Frontal cortex (tissue), 4 donors: Measurements from ENCODE around the gene MSX1. TPM values are rescaled to one million over a fixed set of nuclear protein-coding genes. Genes with fewer than 3 reads are reported as not detected.

ENCODE experiments used
- DNase-seq, 2 donors: peaks; one replicate each; pipeline ENCODE4 v3.0.0; 2012; ENCODE audit warnings: low spot score in 2 of 2
- FAIRE-seq: peaks from 2 replicates; lab custom pipeline; 2012; peaks lifted over from hg19 to GRCh38; lab: Jason Lieb, UNC
- total RNA-seq: library from RNA; depleted of rRNA; stranded (reverse); fragments of >200 nt; gene quantifications from one replicate; pipeline ENCODE4 v1.2.3, GENCODE V29; 2014
- donor health status: control.
- donor health status: control.
- donor health status: control.

MSX1 gene
- total RNA-seq, 1 donor from 2014 or later, result 2.9 TPM

DNA sequence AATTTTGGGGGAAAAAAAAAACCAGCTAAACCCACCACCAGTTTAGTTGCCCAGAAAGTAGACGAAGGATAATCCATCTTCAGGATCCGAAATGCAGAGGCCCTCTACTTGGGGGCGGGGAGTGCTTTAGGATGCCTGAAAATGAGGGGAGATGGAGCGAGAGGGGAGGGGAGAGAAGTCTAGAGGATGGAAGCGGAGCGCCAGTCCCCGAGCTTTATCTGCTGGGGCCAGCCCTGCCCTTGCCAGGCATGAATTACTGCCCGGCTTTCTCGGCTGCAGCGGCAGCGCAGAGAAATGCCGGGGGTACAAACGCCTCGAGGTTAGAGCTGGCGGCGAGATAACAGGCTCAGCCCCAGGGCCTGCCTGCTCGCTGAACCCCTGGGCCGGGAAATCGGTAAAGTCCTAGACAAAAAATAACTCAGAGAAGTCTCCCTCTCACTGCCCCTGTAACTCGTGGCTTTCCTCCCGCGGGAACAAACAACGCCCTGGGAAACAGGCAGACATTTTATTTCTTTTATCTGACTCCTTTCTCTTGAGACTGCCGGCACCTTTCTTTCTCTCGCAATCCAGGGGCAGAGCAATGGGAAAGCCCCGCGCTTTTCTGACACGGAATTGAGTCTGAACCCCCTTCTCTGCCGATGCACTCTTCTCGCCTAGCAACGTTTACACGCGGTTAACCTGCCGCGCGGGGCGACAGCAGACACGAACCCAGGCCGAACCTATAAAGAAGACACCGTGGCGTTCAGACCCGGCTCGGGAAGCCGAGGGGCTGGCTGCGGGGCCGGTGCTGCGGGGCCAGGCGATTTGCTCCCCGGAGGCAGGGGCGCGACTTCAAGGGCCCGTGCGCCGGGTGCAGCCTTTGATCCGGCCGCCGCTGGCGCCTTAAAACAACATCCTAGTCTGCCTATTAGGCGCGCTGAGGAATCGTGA, 3.1 kb upstream of the MSX1 start:
- peak in 1 of 2 donors; percentile 47 for DNase-seq

DNA sequence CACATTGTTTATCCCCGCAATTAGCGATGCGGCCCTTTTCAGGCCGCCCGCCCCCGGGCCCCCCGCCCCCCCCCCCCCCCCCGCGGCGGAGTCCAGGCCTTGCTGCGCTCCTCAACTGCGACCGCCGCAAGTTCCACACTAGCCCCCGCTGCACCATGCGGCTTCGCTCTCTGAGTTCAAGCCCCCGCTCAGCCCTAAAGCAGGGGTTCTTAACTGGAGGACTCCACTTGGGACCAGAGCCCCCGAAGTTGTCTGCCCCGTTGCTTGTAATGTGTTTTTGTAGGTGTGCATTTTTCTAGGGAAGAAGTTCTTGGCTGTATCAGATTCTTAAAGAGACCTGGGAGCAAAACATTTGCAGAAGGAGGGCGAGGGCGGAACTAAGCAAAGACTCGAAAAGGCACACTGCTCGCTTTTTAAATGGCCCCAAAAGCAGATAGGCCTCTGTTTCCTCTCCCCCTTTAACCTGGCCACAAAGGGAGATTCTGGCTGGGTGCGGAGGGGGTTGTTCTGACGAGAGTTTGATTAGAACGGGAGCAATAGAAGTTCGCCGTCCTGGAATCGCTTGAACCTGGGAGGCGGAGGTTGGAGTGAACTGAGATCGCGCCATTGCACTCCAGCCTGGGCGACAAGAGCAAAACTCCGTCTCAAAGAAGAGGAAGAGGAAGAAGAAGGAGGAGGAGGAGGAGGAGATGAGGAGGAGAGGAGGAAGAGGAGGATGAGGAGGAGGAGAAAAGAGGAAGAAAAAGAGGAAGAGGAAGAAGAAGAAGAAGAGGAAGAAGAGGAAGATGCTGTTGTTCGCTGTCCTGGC, 2.3 kb upstream of the MSX1 start:
- DNase-seq, result peak in 1 of 2 donors; percentile 26
- no peak for FAIRE-seq

More for the DNA sequence above, 3.1 kb upstream of the MSX1 start:
- no peak for FAIRE-seq

DNA sequence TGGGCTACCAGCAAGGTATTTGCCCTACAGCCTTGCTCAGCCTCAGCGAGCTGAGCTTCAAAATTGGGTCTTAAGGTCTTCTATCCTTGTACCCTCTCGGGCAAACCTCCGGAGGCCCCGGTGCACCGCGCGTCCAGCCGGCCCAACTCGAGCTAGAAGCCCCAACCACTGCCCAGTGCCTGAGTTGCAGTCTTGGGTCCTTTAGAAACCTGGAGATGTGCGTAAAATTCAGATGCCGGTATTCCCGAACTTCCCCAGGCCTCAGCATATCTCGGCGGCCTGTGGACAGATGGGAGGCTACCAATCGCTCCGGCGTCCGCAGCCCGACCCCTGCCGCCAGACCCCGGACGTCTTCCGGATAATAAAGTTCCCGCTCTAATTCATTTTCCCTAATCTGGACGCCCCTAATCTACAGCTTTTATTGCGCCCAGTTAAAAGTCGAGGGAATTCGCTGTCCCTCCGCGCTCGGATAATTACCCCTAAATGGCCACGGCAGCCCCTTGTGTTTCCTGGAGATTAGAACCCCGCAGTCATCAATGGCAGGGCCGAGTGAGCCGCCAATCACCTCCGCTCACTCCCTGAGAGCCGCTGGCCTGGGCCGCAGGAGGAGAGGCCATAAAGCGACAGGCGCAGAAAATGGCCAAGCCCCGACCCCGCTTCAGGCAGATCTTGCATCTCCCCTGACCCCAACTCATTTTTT, 1.5 kb upstream of the MSX1 start:
- DNase-seq, result peak in 1 of 2 donors; percentile 35
- no peak for FAIRE-seq

DNA sequence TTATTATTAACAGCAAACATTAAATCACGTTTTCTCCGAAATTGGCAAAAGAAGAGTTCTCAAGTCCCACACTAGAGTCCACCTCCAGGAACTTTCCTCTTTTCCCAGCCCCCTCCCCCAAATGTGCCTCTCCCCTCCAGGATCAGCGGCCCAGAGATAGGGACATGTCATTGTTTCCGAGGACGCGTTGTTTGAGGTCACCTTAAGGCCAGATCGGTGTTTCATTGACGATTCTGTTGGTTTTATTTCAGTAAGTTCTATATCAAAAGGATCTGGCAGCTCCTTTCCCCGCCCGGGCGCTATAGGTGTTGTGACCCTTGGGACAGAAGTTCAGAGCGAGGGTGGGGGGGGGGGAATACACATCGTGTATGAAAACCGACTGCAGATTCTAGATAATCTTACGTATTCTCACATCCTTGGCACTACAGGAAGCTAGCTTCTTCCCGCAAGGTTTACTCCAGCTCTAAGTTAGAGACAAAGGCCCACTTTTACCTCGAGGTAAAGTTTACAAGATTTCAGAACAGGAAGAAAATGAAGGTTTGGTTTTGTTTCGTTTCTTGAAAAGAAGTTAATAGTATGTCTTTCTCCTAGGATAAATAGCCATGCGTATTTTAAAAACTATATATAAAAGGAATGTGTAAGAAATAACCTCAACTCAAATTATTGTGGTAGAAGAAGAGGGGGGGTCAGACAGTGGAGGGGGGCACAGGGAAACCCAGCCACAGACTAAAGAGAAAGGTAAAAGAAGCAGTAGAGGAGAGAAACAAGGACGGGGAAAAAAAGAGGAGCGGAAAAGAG, 739 bp upstream of the MSX1 start:
- DNase-seq (peak in 1 of 2 donors; percentile 35), FAIRE-seq (no peak)

DNA sequence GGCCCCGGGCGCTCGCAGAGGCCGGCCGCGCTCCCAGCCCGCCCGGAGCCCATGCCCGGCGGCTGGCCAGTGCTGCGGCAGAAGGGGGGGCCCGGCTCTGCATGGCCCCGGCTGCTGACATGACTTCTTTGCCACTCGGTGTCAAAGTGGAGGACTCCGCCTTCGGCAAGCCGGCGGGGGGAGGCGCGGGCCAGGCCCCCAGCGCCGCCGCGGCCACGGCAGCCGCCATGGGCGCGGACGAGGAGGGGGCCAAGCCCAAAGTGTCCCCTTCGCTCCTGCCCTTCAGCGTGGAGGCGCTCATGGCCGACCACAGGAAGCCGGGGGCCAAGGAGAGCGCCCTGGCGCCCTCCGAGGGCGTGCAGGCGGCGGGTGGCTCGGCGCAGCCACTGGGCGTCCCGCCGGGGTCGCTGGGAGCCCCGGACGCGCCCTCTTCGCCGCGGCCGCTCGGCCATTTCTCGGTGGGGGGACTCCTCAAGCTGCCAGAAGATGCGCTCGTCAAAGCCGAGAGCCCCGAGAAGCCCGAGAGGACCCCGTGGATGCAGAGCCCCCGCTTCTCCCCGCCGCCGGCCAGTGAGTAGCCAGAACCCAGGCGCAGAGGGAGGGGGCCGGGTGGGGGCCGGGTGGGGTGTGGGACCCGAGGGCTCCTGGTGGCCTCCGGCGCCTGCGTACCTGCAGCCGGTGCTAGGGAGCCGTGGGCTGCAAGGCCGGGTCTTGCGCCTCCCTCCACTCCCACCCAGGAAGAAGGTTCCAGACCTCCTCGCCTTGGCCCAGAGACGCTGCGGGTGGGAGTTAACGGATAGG, 534 bp downstream of the MSX1 start:
- DNase-seq, result no peak
- FAIRE-seq, result no peak

DNA sequence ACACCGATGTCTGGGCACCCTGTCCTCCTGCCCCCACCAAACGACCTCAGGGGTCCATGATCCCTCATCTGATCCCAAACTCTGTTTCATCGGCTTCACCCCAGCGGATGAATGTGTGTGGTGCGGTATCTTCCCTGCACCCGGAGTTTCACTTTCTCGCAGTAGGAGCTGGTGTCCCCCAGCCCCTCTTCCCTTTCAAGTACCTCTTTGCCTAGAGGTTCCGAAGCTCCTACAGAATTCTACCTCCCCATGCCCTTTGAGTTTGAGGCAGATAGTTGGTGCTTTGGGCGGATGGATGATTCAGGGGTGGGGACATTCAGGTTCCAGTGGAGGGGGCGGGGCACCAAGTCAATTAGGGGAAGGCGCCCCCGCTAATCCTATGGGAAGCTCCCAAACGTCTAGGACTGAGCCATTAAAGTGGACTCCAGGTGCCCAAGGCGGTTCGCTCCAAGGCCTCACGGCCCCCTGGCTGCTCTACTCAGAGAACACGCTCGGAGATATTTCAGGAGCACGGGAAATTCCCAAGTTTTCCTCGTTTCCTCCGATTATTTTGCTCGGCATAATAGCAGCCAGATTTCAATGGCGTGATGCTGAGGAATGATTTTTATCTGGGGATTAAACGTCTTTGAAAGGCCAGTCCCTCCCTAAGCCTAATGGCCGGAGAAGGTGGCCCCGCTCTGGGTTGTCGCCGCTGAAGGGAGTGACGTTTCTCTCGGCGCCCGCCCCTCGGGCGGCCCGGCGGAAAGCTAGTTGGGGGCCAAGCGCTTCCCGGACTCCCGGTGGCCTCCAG, 1.3 kb downstream of the MSX1 start:
- peak; percentile 60 to 64 for DNase-seq
- FAIRE-seq, result no peak

DNA sequence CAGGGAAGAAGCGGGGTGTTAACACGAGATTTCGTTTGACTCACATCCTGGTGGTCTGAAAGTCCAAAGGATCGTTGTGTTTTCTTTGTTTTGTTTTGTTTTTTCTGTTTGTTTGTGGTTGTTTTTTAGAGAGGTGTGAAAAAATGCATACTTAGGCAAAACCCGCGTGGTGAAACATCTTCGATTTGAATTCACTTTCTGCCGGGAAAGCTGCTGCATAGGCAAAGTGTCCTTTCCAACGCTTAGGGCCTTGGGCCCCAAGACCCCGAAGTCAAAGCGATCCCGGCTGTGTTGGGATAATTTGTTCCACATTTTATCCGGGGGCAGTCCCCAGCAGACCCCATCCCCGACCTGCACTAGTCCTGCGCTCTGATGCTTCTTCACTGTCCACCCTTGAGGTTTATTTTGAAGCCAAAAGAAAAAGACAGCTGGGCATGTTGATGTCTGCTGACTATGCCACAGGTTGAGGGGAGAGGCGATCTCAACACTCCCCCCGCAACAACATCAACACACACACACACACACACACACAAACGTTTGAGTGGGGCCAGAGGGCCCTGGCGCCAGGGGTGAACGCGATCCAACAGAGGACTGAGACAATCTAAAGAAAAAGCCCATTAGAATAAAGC, 2.0 kb downstream of the MSX1 start:
- no peak for DNase-seq

DNA sequence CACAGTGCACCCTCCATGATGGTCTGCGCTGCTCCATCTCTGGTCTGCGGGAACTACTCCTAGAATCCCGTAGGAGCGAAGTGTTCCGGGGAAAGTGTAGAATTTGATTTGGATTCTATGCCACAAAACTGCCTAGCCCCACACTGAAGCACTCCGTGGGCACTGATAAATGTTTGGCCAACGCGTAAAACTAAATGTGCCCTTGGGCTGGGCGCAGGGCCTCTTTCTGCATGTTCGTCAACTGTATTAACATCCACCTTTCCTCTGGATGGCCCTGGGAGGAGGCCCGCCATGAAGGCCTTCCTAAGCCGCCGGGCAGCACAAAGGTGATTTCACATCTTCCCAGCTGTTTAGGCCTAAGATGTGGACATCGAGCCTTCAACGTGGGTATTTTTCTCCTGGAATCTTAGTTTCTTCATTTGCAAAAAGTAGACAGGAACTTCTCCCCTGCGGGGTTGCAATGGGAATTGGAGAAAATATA, 2.6 kb downstream of the MSX1 start:
- DNase-seq, result no peak
- FAIRE-seq, result no peak

More for the DNA sequence above, 2.0 kb downstream of the MSX1 start:
- FAIRE-seq, result no peak

DNA sequence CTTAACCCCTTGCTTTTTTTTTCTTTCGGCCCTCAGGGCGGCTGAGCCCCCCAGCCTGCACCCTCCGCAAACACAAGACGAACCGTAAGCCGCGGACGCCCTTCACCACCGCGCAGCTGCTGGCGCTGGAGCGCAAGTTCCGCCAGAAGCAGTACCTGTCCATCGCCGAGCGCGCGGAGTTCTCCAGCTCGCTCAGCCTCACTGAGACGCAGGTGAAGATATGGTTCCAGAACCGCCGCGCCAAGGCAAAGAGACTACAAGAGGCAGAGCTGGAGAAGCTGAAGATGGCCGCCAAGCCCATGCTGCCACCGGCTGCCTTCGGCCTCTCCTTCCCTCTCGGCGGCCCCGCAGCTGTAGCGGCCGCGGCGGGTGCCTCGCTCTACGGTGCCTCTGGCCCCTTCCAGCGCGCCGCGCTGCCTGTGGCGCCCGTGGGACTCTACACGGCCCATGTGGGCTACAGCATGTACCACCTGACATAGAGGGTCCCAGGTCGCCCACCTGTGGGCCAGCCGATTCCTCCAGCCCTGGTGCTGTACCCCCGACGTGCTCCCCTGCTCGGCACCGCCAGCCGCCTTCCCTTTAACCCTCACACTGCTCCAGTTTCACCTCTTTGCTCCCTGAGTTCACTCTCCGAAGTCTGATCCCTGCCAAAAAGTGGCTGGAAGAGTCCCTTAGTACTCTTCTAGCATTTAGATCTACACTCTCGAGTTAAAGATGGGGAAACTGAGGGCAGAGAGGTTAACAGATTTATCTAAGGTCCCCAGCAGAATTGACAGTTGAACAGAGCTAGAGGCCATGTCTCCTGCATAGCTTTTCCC, 3.4 kb downstream of the MSX1 start:
- no peak for FAIRE-seq
- peak in 1 of 2 donors; percentile 30 for DNase-seq

DNA sequence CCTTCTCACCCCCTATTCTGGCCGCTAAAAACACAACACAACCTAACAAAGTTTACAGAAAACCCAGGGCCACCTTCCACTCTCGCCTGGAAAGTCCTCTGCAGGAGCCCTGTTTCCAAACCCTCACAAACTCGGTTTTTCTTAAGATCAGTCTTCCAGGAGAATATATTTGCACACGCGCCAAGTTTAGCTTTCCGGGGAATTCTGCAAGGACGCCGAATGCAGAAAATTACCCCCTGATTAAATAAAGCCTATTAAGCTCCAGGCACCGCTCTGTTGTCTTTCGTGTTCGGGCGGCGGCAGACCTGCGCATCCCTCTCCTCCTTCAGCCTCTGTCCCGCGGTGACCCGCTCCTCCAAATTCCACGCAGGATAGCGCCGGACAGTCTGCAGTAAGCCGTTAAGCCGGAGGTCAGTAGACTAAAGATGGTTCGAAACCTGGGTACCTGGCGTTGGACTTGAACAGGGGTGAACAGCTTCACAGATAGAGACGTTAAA, 5.0 kb downstream of the MSX1 start:
- DNase-seq, result peak in 1 of 2 donors; percentile 31

DNA sequence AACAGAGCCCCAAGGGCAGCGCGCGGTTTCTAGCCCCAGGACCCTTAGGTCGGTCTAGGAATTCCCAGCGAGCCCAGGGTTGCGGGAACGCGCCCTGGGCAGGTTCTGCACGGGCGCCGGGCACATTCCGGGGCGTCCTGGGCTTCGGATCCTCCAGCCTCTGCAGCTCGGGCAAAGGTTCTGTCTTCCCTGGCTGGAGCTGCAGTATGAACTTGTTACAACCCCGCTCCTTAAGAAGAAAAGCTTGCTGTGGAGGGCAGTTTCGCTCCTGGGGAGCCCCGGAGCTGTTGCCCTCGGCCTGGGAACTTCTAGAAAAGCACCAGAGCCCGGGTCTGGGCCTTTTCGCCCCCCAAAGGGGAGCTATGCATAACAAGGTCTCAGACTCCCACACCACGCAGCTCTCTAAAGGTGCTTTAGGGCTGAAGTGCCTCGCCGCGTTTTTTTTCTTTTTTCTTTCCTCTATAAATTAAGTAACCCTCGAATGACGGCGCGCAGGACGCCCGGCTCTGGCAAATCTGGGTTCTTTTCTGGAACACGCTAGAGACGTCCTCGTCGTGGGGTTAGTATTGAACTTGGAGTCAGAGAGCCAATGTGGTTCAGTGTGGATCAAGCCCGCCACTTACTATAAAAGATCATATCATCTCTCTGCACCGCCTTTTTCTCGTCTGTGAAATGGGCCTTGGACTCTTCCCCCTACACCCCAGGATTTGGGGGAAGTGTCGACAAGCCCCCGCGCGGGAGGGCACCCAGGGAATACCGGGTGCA, 5.7 kb downstream of the MSX1 start:
- no peak for FAIRE-seq
- DNase-seq, result peak in 1 of 2 donors; percentile 47

More for the DNA sequence above, 5.0 kb downstream of the MSX1 start:
- FAIRE-seq, result no peak

DNA sequence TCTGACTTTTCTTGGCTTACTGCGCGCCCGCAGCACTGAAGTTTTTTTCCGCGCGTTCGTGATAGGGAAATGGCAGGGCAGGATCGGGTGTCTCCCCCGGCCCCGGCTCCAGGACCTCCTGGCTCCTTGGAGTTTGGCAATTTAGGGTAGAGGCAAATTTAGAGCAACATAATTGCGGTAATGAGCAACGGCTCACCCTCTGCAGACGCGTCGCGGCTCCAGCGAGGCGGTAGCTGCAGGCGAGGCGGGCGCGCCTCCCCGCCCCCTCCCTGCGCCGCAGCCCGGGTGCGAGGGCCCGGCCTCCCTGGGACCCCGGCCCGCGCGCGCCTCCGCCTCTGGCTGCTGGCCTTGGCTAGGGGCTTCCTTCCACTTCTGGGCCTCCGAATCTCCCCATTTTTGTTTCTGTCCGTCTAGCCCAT, 6.2 kb downstream of the MSX1 start:
- DNase-seq (peak in 1 of 2 donors; percentile 35), FAIRE-seq (no peak)

DNA sequence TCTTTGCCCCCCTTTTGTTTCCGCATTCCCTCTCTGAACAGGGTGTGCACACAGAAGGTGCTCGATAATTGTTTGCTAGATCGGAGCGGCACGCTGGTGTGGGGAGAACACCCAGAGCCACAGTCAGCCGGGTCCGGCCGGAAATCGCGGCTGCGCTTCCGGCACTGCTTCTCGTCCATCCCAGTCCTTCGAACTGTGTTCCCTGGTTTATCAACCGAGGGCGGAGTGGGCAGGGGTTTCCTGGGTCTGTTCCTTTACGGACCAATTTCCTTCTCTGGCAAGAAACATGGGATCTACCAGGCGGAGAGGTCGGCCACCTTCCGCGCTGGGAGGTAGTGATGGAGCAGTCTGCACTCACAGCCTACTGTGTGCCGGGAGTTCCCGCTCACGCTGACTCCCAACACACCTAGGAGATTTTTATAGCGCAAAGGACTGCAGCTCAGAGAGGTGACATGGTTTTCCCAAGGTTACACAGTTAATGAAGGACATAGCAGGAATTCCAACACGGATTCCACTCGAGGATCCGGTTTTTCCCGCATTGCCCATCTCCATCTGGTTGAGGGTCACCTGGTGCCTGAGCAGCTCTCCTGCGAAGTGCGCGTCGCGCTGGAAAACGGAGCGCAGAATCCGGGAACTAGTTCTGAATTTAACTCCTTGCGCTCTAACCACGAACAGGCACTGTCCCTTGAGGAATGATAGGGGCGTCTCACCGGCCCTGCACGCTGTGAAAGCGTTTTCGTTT, 6.8 kb downstream of the MSX1 start:
- FAIRE-seq, result no peak
- peak in 1 of 2 donors; percentile 48 for DNase-seq

DNA sequence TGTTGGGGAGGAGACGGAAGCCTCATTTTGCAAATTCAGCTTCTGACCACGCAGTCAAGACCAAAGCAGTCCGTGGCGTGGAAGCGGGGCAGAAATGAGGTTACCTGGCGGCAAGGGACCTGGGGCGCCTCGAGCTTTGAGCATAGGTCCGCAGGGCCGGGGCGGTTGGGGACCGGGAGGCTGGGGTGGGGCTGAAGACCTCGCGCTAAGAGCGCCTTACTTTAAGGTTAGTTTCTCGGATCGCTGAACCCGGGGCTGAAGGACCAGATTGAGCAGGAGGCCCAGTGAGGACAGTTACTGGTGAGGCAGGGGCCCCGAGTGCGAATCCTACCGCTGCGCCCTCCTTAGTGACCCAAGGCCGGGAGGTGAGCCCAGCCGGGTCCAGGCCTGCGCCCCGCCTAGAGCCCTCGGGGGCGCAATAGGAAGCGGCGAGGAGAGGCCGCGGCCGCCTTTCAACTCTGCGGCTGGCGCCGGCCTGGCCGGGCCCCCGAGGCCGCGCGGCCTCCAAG, 7.5 kb downstream of the MSX1 start:
- DNase-seq, result peak in 1 of 2 donors; percentile 32
- no peak for FAIRE-seq
